Skeletal muscle tissue (tissue), 4 donors: ENCODE measurements around the gene COL25A1. TPM values are rescaled to one million over a fixed set of nuclear protein-coding genes. Genes with fewer than 3 reads are reported as not detected.

Source experiments
- H3K27ac ChIP-seq: one replicate; pipeline ENCODE4 v1.7.0; 2013; ENCODE audit warnings: mild to moderate bottlenecking, low read depth, low read length, inconsistent platforms
- H3K27me3 ChIP-seq, 3 donors: one replicate each; pipeline ENCODE4 v1.7.0; 2013; ENCODE audit warnings: low read length in 3 of 3; ENCODE audit not compliant: control insufficient read depth in 3 of 3, insufficient read depth in 3 of 3
- H3K36me3 ChIP-seq, 3 donors: one replicate each; pipeline ENCODE4 v1.7.0; 2013; ENCODE audit warnings: low read length in 3 of 3; ENCODE audit not compliant: control insufficient read depth in 3 of 3, insufficient read depth in 3 of 3
- H3K4me1 ChIP-seq, 3 donors: one replicate each; pipeline ENCODE4 v1.7.0; 2013; ENCODE audit warnings: low read length in 3 of 3, mild to moderate bottlenecking in 3 of 3; ENCODE audit not compliant: control insufficient read depth in 3 of 3, insufficient read depth in 3 of 3
- H3K4me3 ChIP-seq, 3 donors: one replicate each; pipeline ENCODE4 v1.7.0; 2013; ENCODE audit warnings: low read length in 3 of 3
- H3K9ac ChIP-seq, 3 donors: one replicate each; pipeline ENCODE4 v1.7.0; 2013; ENCODE audit warnings: low read length in 3 of 3, mild to moderate bottlenecking in 3 of 3, moderate library complexity in 2 of 3, low read depth in 1 of 3
- H3K9me3 ChIP-seq, 3 donors: one replicate each; pipeline ENCODE4 v1.7.0; 2013; ENCODE audit warnings: low read length in 3 of 3; ENCODE audit not compliant: control insufficient read depth in 3 of 3
- total RNA-seq: library from RNA; depleted of rRNA; stranded (reverse); fragments of >200 nt; gene quantifications from one replicate; pipeline ENCODE4 v1.2.3, GENCODE V29; 2014
- donor health status: Osteomylitis.

COL25A1 gene
- total RNA-seq, 1 donor from 2014 or later = 3.7 TPM

- Histone ChIP-seq H3K36me3 (no peaks in the 10 kb centered on the region), H3K4me1 (peaks cover 0 to 6% (median 4%) of the 10 kb centered on the region in 3 donors), H3K4me3 (no peak overlapping the region), H3K27ac (no peak overlapping the region), H3K27me3 (no peaks in the 10 kb centered on the region), H3K9ac (no peak overlapping the region), H3K9me3 (peaks cover 0 to 8% (median 3%) of the 10 kb centered on the region in 3 donors)
Measured at GRCh38 chr4:109319156-109319555, 16.7 kb upstream of the COL25A1 start.

GRCh38 chr4:109315818-109316217, 13.4 kb upstream of the COL25A1 start:
- Histone ChIP-seq H3K9ac (no peak overlapping the region), H3K27me3 (no peaks in the 10 kb centered on the region), H3K36me3 (no peaks in the 10 kb centered on the region)

GRCh38 chr4:109315341-109315740, 12.9 kb upstream of the COL25A1 start:
- Histone ChIP-seq H3K9ac (no peak overlapping the region), H3K4me1 (peaks cover 0 to 14% (median 7%) of the 10 kb centered on the region in 3 donors)

More at GRCh38 chr4:109315818-109316217, 13.4 kb upstream of the COL25A1 start:
- no peak overlapping the region for H3K27ac ChIP-seq
- H3K4me3 ChIP-seq = no peak overlapping the region
- H3K9me3 ChIP-seq = no peaks in the 10 kb centered on the region
- peaks cover 0 to 14% (median 7%) of the 10 kb centered on the region in 3 donors for H3K4me1 ChIP-seq

GRCh38 chr4:109313168-109314133, 11.0 kb upstream of the COL25A1 start:
- H3K27ac ChIP-seq = no peak overlapping the region

More at GRCh38 chr4:109315341-109315740, 12.9 kb upstream of the COL25A1 start:
- Histone ChIP-seq H3K9me3 (peaks cover 0 to 1% (median 0%) of the 10 kb centered on the region in 3 donors), H3K27ac (no peak overlapping the region), H3K36me3 (no peaks in the 10 kb centered on the region), H3K27me3 (no peaks in the 10 kb centered on the region), H3K4me3 (no peak overlapping the region)

GRCh38 chr4:109303140-109303496, 660 bp upstream of the COL25A1 start:
- H3K4me3 ChIP-seq = peak overlapping the region; percentile 64 to 81 (median 79)
- H3K9me3 ChIP-seq = no peaks in the 10 kb centered on the region
- H3K4me1 ChIP-seq = peaks cover 11 to 20% (median 12%) of the 10 kb centered on the region in 3 donors
- peaks cover 8 to 18% (median 13%) of the 10 kb centered on the region in 3 donors for H3K27me3 ChIP-seq
- peak overlapping the region in 2 of 3 donors; percentile 9 to 65 for H3K9ac ChIP-seq
- no peak overlapping the region for H3K27ac ChIP-seq
- no peaks in the 10 kb centered on the region for H3K36me3 ChIP-seq

More at GRCh38 chr4:109313168-109314133, 11.0 kb upstream of the COL25A1 start:
- Histone ChIP-seq H3K4me1 (peaks cover 0 to 14% (median 7%) of the 10 kb centered on the region in 3 donors), H3K9ac (no peak overlapping the region), H3K4me3 (no peak overlapping the region), H3K9me3 (peaks cover 0 to 2% (median 0%) of the 10 kb centered on the region in 3 donors), H3K36me3 (no peaks in the 10 kb centered on the region), H3K27me3 (no peaks in the 10 kb centered on the region)

GRCh38 chr4:109301651-109302360, 652 bp downstream of the COL25A1 start:
- Histone ChIP-seq H3K27me3 (peaks cover 8 to 18% (median 13%) of the 10 kb centered on the region in 3 donors), H3K27ac (no peak overlapping the region), H3K9ac (peak overlapping the region; percentile 22 to 72 (median 65))

GRCh38 chr4:109298279-109299010, 4.0 kb downstream of the COL25A1 start:
- no peaks in the 10 kb centered on the region for H3K9me3 ChIP-seq
- no peaks in the 10 kb centered on the region for H3K36me3 ChIP-seq
- H3K4me3 ChIP-seq = no peak overlapping the region
- H3K9ac ChIP-seq = no peak overlapping the region
- H3K27ac ChIP-seq = no peak overlapping the region
- H3K4me1 ChIP-seq = peaks cover 11 to 20% (median 14%) of the 10 kb centered on the region in 3 donors
- H3K27me3 ChIP-seq = peaks cover 8 to 18% (median 13%) of the 10 kb centered on the region in 3 donors

More at GRCh38 chr4:109301651-109302360, 652 bp downstream of the COL25A1 start:
- Histone ChIP-seq H3K36me3 (no peaks in the 10 kb centered on the region), H3K9me3 (no peaks in the 10 kb centered on the region), H3K4me1 (peaks cover 11 to 20% (median 12%) of the 10 kb centered on the region in 3 donors), H3K4me3 (peak overlapping the region; percentile 73 to 81 (median 79))

- H3K27me3 ChIP-seq = peaks cover 3 to 4% (median 4%) of the 10 kb centered on the region in 3 donors
- no peaks in the 10 kb centered on the region for H3K36me3 ChIP-seq
- no peaks in the 10 kb centered on the region for H3K9me3 ChIP-seq
- H3K27ac ChIP-seq = no peak overlapping the region
- H3K4me1 ChIP-seq = peaks cover 2 to 5% (median 3%) of the 10 kb centered on the region in 3 donors
- H3K4me3 ChIP-seq = no peak overlapping the region
- no peak overlapping the region for H3K9ac ChIP-seq
Measured at GRCh38 chr4:109296527-109296926, 5.9 kb downstream of the COL25A1 start.

GRCh38 chr4:109295081-109295480, 7.4 kb downstream of the COL25A1 start:
- Histone ChIP-seq H3K9ac (no peak overlapping the region), H3K27me3 (no peaks in the 10 kb centered on the region)

More at GRCh38 chr4:109295081-109295480, 7.4 kb downstream of the COL25A1 start:
- Histone ChIP-seq H3K4me1 (peaks cover 0 to 3% (median 2%) of the 10 kb centered on the region in 3 donors), H3K36me3 (no peaks in the 10 kb centered on the region), H3K4me3 (no peak overlapping the region), H3K27ac (no peak overlapping the region), H3K9me3 (no peaks in the 10 kb centered on the region)
